B cell (primary cell): Measurements from ENCODE around the gene SNCAIP.

Source experiments
- CTCF ChIP-seq: fragments of 200-600 bp; IDR thresholded peaks from one replicate; pipeline ENCODE4 v1.8.0; 2022; ENCODE audit warnings: antibody characterized with exemption, mild to moderate bottlenecking
- EZH2 ChIP-seq: IDR thresholded peaks from 2 replicates; pipeline ENCODE4 v1.6.1; 2012; ENCODE audit warnings: borderline replicate concordance, low read depth, mild to moderate bottlenecking, moderate library complexity, low read length; ENCODE audit not compliant: insufficient read depth, poor library complexity, severe bottlenecking

DNA sequence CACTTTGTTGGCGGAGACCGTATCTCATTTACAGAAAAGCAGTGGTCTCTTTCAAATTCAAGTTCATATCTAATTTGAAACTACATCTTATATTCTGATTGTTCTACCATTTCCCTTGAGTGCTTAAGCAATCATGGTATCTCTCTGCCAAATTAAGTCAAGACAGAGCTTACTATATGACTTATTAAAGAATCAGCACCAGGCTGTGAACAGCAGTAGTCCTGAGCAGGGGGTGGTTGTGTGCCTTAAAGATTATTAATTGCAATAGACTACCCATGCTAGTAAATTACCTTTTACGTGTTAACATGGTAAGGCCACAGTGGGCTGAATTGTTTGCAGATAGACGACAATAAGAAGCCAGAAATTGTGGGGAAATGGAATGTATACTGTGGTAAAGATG lies 21.5 kb downstream of the SNCAIP start:
- no peak for TF ChIP-seq CTCF
- TF ChIP-seq EZH2, result no peak
